Activated gamma-delta T cell treated with anti-CD3 and anti-CD28 coated beads, Interleukin-2, amount 50 U/mL, for 16 hours (primary cell): ENCODE results near the gene KCTD1.

ENCODE experiments used
- DNase-seq: peaks from one replicate; pipeline ENCODE4 v3.0.0-alpha.2; 2020; ENCODE audit warnings: low read depth

KCTD1 gene

GRCh38 chr18:26425148-26425531 lies 123.2 kb downstream of the KCTD1 start:
- no peak for DNase-seq

GRCh38 chr18:26424428-26425147 lies 123.8 kb downstream of the KCTD1 start:
- DNase-seq, result no peak

GRCh38 chr18:26422472-26423162 lies 125.7 kb downstream of the KCTD1 start:
- no peak for DNase-seq

- DNase-seq, result no peak
Observed at GRCh38 chr18:26421931-26422330, 126.4 kb downstream of the KCTD1 start.

GRCh38 chr18:26421503-26421902 lies 126.8 kb downstream of the KCTD1 start:
- no peak for DNase-seq

GRCh38 chr18:26419746-26420145 lies 128.6 kb downstream of the KCTD1 start:
- DNase-seq, result no peak

GRCh38 chr18:26418225-26418624 lies 130.1 kb downstream of the KCTD1 start:
- DNase-seq, result no peak

GRCh38 chr18:26417190-26417589 lies 131.2 kb downstream of the KCTD1 start:
- no peak for DNase-seq

GRCh38 chr18:26416652-26417150 lies 131.7 kb downstream of the KCTD1 start:
- DNase-seq, result no peak

- no peak for DNase-seq
Observed at GRCh38 chr18:26415631-26416030, 132.7 kb downstream of the KCTD1 start.

GRCh38 chr18:26414901-26415440 lies 133.4 kb downstream of the KCTD1 start:
- DNase-seq, result no peak

- no peak for DNase-seq
Observed at GRCh38 chr18:26409091-26409490, 139.3 kb downstream of the KCTD1 start.

GRCh38 chr18:26407736-26408601 lies 140.4 kb downstream of the KCTD1 start:
- DNase-seq, result no peak

GRCh38 chr18:26406854-26407517 lies 141.4 kb downstream of the KCTD1 start:
- DNase-seq, result no peak

- DNase-seq, result no peak
Observed at GRCh38 chr18:26406324-26406723, 142.0 kb downstream of the KCTD1 start.

GRCh38 chr18:26405190-26405801 lies 143.1 kb downstream of the KCTD1 start:
- DNase-seq, result no peak
